Measurements from ENCODE around the gene GADD45G.
A peak's percentile ranks its signal among the peaks of the same experiment; 100 is the strongest.

Gene GADD45G

GRCh38 chr9:89612566-89613278 is 7.9 kb downstream of the GADD45G start:
- in situ Hi-C loops (cut with MboI; ENCODE audit: low sequenced_read_pairs, unreplicated experiment): no loop called here
- no peak for TF ChIP-seq CTCF (IDR thresholded peaks at IDR 0.05; ENCODE audit: borderline replicate concordance, control extremely low read depth, extremely low read depth, insufficient read depth, missing control alignments)
- DNase-seq (ENCODE audit: low spot score): no peak

DNA sequence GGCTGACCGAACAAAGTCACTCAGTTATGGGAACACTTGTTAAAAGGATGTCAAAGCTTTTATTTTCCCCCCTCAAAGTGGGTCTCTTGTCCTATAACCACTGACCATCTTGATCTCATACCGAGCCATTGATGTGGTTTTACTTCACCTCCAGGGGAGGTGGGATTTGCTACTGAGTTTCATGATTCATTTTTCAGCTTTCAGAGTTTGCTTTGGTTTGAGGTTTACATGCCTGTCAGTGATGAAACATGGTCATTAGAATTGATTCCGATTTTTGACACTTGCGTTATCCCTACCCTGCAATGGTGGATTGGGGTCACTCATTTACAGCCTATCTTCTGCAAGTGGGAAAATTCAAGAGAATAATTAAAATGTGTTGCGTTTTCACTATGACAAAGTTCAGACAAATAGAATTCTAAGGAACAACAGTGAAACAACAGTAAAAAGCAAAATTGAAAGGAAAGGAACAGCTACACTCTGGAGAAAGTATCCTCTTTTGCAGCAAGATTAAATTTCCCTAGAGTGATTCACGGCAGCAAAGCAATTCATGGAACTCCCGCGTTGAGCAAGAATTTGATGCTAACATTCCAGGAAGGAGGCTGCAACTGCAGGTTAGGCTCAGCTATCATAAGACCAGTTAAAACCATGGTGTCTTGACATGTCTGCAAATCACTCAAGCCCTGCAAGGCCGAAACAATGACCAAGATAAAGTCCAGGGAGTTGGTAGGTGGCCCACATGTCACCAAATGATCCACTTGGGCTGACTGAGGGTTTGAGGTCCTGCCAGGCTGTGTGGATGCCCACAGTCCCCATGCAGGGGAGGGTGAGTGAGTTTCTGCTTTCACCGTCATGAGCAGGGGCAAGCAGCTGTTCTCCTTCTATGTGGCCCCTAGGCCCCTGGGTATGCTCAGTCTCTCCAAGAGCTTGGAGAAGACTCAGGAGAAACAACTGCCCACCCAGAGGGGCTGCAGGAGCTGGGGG is 9.4 kb downstream of the GADD45G start:
- TF ChIP-seq CTCF (IDR thresholded peaks at IDR 0.05; ENCODE audit: borderline replicate concordance, control extremely low read depth, extremely low read depth, insufficient read depth, missing control alignments): no peak
- in situ Hi-C loops (cut with MboI; ENCODE audit: low sequenced_read_pairs, unreplicated experiment): no loop called here
- no peak for DNase-seq (ENCODE audit: low spot score)

DNA sequence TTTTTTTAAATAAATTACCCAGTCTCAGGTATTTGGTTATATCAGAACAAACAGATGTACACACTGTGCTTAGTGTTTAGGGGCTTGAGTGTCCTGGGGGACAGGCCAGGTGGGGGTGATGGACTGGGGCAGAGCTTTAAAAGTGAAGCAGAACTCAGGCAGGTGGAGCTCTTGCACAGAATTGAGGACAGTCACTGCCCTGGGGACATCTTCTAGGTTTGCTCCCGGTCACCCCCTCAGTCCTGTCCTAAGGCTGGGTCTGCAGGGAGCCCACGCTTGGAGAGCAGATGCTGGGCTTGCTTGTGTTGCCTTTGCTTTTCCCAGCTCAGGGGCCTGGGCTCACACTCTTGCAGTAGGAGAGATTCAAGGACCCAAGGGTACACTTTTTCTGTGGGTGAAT is 10.8 kb downstream of the GADD45G start:
- no peak for TF ChIP-seq CTCF (IDR thresholded peaks at IDR 0.05; ENCODE audit: borderline replicate concordance, control extremely low read depth, extremely low read depth, insufficient read depth, missing control alignments)
- DNase-seq (ENCODE audit: low spot score): peak; percentile 49
- in situ Hi-C loops (cut with MboI; ENCODE audit: low sequenced_read_pairs, unreplicated experiment): no loop called here

GRCh38 chr9:89616411-89616810 is 11.6 kb downstream of the GADD45G start:
- DNase-seq (ENCODE audit: low spot score): no peak
- in situ Hi-C loops (cut with MboI; ENCODE audit: low sequenced_read_pairs, unreplicated experiment): no loop called here
- TF ChIP-seq CTCF (IDR thresholded peaks at IDR 0.05; ENCODE audit: borderline replicate concordance, control extremely low read depth, extremely low read depth, insufficient read depth, missing control alignments): no peak

DNA sequence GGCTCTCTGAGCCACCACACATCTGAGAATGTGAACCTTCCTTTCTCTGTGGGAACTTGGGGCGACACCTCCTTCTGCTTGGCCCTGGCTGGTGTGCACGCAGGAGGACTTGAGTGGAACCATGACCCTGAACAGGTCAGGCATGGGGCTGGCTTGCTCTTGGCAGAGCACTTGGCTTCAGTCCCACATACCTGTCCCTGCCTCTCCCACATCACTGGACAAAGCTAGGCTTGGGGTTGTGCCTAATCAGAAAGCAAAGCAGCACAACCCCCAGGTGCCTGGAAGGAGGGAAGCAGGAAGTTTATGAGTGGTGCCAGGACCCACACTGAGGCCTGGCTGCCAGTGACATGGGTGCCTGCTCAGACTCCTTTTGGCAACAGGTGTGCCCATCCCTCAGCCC is 13.2 kb downstream of the GADD45G start:
- in situ Hi-C loops (cut with MboI; ENCODE audit: low sequenced_read_pairs, unreplicated experiment): no loop called here
- TF ChIP-seq CTCF (IDR thresholded peaks at IDR 0.05; ENCODE audit: borderline replicate concordance, control extremely low read depth, extremely low read depth, insufficient read depth, missing control alignments): no peak

DNA sequence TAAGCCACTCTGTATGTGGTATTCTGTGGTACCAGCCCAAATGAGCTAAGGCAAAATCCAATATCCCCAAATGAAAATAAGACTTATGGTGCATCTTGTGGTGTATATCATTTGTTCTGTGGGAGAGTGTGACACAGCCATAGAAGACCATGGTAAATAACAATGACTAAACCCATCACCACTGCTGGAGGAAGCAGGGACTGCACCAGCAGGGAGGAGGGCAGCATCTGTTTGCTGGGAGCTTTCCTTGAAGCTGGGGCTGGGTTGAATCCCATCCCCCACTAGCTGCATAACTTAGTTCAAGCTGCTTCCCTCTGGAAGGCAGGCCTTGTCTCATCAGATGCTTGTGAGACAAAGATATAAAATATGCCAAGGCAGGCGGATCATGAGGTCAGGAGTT is 14.2 kb downstream of the GADD45G start:
- no peak for DNase-seq (ENCODE audit: low spot score)
- in situ Hi-C loops (cut with MboI; ENCODE audit: low sequenced_read_pairs, unreplicated experiment): no loop called here
- no peak for TF ChIP-seq CTCF (IDR thresholded peaks at IDR 0.05; ENCODE audit: borderline replicate concordance, control extremely low read depth, extremely low read depth, insufficient read depth, missing control alignments)

More for the DNA sequence above, 13.2 kb downstream of the GADD45G start:
- no peak for DNase-seq (ENCODE audit: low spot score)

Measured in GM13976 (cell line).